Measurements from ENCODE around the gene CHMP6. TPM values are rescaled to one million over a fixed set of nuclear protein-coding genes. Genes with fewer than 3 reads are reported as not detected.

CHMP6 gene
- total and polyA plus RNA-seq, 9 of the 15 experiments (the other 6 are each of a cell fraction or from before 2014, with no cell fraction given) = 0.25 to 30.4 (median 13.4) TPM

DNA sequence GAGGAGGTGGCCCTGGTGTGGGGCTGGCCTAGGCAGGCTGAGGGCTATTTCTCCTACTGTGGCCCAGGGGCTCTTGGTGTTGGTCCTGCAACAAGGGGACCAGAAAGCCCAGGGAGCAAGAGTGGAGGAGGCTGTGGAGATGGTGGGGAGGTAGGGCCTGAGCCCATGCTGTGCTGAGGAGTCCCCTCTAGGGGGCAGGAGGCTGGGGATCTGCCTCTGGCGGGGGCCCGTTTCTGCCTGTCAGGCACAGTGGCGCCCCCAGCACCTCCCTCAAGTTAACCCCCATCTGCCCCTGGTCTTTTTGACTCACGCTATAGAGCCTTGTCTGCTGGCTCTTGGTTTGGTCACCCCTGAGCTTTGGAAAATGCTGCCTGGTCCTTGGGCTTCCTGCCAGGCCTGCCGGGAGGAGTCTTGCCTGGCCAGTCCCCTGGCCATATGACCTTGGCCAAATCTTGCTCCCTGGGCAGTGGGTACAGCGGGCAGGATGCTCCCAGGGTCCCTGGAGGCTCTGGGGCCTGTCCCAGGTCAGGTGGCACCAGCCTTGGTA, 49.2 kb downstream of the CHMP6 start (continued):
- TF ChIP-seq, protein P1, sequence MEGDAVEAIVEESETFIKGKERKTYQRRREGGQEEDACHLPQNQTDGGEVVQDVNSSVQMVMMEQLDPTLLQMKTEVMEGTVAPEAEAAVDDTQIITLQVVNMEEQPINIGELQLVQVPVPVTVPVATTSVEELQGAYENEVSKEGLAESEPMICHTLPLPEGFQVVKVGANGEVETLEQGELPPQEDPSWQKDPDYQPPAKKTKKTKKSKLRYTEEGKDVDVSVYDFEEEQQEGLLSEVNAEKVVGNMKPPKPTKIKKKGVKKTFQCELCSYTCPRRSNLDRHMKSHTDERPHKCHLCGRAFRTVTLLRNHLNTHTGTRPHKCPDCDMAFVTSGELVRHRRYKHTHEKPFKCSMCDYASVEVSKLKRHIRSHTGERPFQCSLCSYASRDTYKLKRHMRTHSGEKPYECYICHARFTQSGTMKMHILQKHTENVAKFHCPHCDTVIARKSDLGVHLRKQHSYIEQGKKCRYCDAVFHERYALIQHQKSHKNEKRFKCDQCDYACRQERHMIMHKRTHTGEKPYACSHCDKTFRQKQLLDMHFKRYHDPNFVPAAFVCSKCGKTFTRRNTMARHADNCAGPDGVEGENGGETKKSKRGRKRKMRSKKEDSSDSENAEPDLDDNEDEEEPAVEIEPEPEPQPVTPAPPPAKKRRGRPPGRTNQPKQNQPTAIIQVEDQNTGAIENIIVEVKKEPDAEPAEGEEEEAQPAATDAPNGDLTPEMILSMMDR (IDR thresholded peaks at IDR 0.05 in 2 of 3, conservative IDR thresholded peaks at IDR 0.05 in 1 of 3; ENCODE audit: insufficient read depth in 2 of 3, low read depth in 1 of 3, low read length in 3 of 3) = peak; percentile 84 to 96 (median 85)
- TF ChIP-seq, protein P2, sequence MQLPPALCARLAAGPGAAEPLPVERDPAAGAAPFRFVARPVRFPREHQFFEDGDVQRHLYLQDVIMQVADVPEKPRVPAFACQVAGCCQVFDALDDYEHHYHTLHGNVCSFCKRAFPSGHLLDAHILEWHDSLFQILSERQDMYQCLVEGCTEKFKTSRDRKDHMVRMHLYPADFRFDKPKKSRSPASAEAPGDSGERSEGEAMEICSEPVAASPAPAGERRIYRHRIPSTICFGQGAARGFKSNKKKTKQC (CRISPR knock-in tag; IDR thresholded peaks at IDR 0.05) = no peak
- TF ChIP-seq, protein P3, sequence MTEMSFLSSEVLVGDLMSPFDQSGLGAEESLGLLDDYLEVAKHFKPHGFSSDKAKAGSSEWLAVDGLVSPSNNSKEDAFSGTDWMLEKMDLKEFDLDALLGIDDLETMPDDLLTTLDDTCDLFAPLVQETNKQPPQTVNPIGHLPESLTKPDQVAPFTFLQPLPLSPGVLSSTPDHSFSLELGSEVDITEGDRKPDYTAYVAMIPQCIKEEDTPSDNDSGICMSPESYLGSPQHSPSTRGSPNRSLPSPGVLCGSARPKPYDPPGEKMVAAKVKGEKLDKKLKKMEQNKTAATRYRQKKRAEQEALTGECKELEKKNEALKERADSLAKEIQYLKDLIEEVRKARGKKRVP (CRISPR knock-in tag; IDR thresholded peaks at IDR 0.05) = no peak
- TF ChIP-seq, protein P4, sequence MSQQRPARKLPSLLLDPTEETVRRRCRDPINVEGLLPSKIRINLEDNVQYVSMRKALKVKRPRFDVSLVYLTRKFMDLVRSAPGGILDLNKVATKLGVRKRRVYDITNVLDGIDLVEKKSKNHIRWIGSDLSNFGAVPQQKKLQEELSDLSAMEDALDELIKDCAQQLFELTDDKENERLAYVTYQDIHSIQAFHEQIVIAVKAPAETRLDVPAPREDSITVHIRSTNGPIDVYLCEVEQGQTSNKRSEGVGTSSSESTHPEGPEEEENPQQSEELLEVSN (IDR thresholded peaks at IDR 0.05; ENCODE audit: borderline replicate concordance in 1 of 2, extremely low read depth in 1 of 2, insufficient read depth in 1 of 2, insufficient read length in 1 of 2, low read depth in 1 of 2, low read length in 1 of 2, poor library complexity in 1 of 2, severe bottlenecking in 1 of 2) = no peak
- TF ChIP-seq SMC3 (conservative IDR thresholded peaks at IDR 0.05; ENCODE audit: insufficient read depth, low read depth, low read length) (0 out of 2 replicates have a peak, but pooled peaks have one; percentile 12), MYC (IDR thresholded peaks at IDR 0.05; ENCODE audit: low read depth, low read length) (0 out of 2 replicates have a peak, but pooled peaks have one; percentile 30), MYC (CRISPR knock-in tag; IDR thresholded peaks at IDR 0.05; ENCODE audit: borderline replicate concordance, low read depth) (no peak), RAD21 (CRISPR knock-in tag; conservative IDR thresholded peaks at IDR 0.05 in 1 of 2, IDR thresholded peaks at IDR 0.05 in 1 of 2) (peak in 1 of 2 experiments; percentile 64; a peak in 2 of 4 replicates), CBFB (CRISPR knock-in tag; IDR thresholded peaks at IDR 0.05) (peak; percentile 56; the same call in 1 of the 2 replicates), ZNF696 (CRISPR knock-in tag; conservative IDR thresholded peaks at IDR 0.05) (no peak), JUN (IDR thresholded peaks at IDR 0.05; ENCODE audit: borderline replicate concordance, low read depth, low read length) (no peak), JUN (CRISPR knock-in tag; IDR thresholded peaks at IDR 0.05; ENCODE audit: borderline replicate concordance) (0 out of 2 replicates have a peak, but pooled peaks have one; percentile 50), CBX5 (IDR thresholded peaks at IDR 0.05; ENCODE audit: borderline replicate concordance, low read depth) (no peak), NFIC (IDR thresholded peaks at IDR 0.05) (peak; percentile 65), ZNF282 (CRISPR knock-in tag; IDR thresholded peaks at IDR 0.05) (no peak), HNRNPLL (IDR thresholded peaks at IDR 0.05; ENCODE audit: low read depth, low read length, poor library complexity, severe bottlenecking) (peak; percentile 6)
- TF ChIP-seq, protein P5, sequence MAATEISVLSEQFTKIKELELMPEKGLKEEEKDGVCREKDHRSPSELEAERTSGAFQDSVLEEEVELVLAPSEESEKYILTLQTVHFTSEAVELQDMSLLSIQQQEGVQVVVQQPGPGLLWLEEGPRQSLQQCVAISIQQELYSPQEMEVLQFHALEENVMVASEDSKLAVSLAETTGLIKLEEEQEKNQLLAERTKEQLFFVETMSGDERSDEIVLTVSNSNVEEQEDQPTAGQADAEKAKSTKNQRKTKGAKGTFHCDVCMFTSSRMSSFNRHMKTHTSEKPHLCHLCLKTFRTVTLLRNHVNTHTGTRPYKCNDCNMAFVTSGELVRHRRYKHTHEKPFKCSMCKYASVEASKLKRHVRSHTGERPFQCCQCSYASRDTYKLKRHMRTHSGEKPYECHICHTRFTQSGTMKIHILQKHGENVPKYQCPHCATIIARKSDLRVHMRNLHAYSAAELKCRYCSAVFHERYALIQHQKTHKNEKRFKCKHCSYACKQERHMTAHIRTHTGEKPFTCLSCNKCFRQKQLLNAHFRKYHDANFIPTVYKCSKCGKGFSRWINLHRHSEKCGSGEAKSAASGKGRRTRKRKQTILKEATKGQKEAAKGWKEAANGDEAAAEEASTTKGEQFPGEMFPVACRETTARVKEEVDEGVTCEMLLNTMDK (IDR thresholded peaks at IDR 0.05; ENCODE audit: borderline replicate concordance, insufficient read depth, low read depth, low read length, poor library complexity, severe bottlenecking) = peak; percentile 68
- TF ChIP-seq, protein P6, sequence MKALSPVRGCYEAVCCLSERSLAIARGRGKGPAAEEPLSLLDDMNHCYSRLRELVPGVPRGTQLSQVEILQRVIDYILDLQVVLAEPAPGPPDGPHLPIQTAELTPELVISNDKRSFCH (CRISPR knock-in tag; IDR thresholded peaks at IDR 0.05) = no peak
- TF ChIP-seq, protein P6 (tag; IDR thresholded peaks at IDR 0.05) = no peak
